ENCODE measurements around the gene BLMH. TPM values are rescaled to one million over a fixed set of nuclear protein-coding genes. Genes with fewer than 3 reads are reported as not detected.
"Not testable (repeated sequence)": the region's sequence is repeated elsewhere in the genome, so short reads cannot be mapped to it uniquely, and the experiment has no call there.

Gene BLMH
- total RNA-seq, 1 donor: 39.8 TPM

- no peak for DNase-seq (ENCODE audit: insufficient read length, low spot score, missing footprints)
- Histone ChIP-seq H3K4me3 (ENCODE audit: insufficient read depth, low read length) (no peak overlapping the region), H3K27ac (ENCODE audit: low read depth, low read length) (no peak overlapping the region), H3K27me3 (ENCODE audit: insufficient read depth, low read length) (peaks cover 2% of the 10 kb centered on the region), H4K20me1 (ENCODE audit: insufficient read depth, low read length) (no peaks in the 10 kb centered on the region), H3K9me3 (ENCODE audit: low read depth, low read length) (no peaks in the 10 kb centered on the region), H3K79me2 (ENCODE audit: insufficient read depth, low read length) (no peaks in the 10 kb centered on the region), H3K36me3 (ENCODE audit: insufficient read depth, low read length) (no peaks in the 10 kb centered on the region), H2AFZ (ENCODE audit: low read length) (no peak overlapping the region), H3K4me1 (ENCODE audit: insufficient read depth, low read length) (no peaks in the 10 kb centered on the region), H3K4me2 (ENCODE audit: insufficient read depth, low read length) (no peak overlapping the region)
- no peak for TF ChIP-seq CTCF (IDR thresholded peaks at IDR 0.05; ENCODE audit: extremely low read depth, low read depth, low read length)
Observed at GRCh38 chr17:30208214-30208613, 83.5 kb downstream of the BLMH start.

GRCh38 chr17:30207655-30208054, 84.1 kb downstream of the BLMH start:
- peaks cover 2% of the 10 kb centered on the region for H3K27me3 ChIP-seq (ENCODE audit: insufficient read depth, low read length)
- no peaks in the 10 kb centered on the region for H3K36me3 ChIP-seq (ENCODE audit: insufficient read depth, low read length)
- H3K79me2 ChIP-seq (ENCODE audit: insufficient read depth, low read length): no peaks in the 10 kb centered on the region
- no peak for TF ChIP-seq CTCF (IDR thresholded peaks at IDR 0.05; ENCODE audit: extremely low read depth, low read depth, low read length)
- no peaks in the 10 kb centered on the region for H4K20me1 ChIP-seq (ENCODE audit: insufficient read depth, low read length)
- H3K27ac ChIP-seq (ENCODE audit: low read depth, low read length): no peak overlapping the region
- no peak for DNase-seq (ENCODE audit: insufficient read length, low spot score, missing footprints)
- H3K9me3 ChIP-seq (ENCODE audit: low read depth, low read length): no peaks in the 10 kb centered on the region
- H2AFZ ChIP-seq (ENCODE audit: low read length): no peak overlapping the region
- H3K4me1 ChIP-seq (ENCODE audit: insufficient read depth, low read length): no peaks in the 10 kb centered on the region
- H3K4me2 ChIP-seq (ENCODE audit: insufficient read depth, low read length): no peak overlapping the region
- no peak overlapping the region for H3K4me3 ChIP-seq (ENCODE audit: insufficient read depth, low read length)

- TF ChIP-seq CTCF (IDR thresholded peaks at IDR 0.05; ENCODE audit: extremely low read depth, low read depth, low read length): no peak
- DNase-seq (ENCODE audit: insufficient read length, low spot score, missing footprints): no peak
- Histone ChIP-seq H3K27me3 (ENCODE audit: insufficient read depth, low read length) (no peaks in the 10 kb centered on the region), H4K20me1 (ENCODE audit: insufficient read depth, low read length) (no peaks in the 10 kb centered on the region), H3K27ac (ENCODE audit: low read depth, low read length) (no peak overlapping the region), H3K4me3 (ENCODE audit: insufficient read depth, low read length) (no peak overlapping the region), H2AFZ (ENCODE audit: low read length) (no peak overlapping the region), H3K9me3 (ENCODE audit: low read depth, low read length) (no peaks in the 10 kb centered on the region), H3K79me2 (ENCODE audit: insufficient read depth, low read length) (no peaks in the 10 kb centered on the region), H3K4me2 (ENCODE audit: insufficient read depth, low read length) (no peak overlapping the region), H3K4me1 (ENCODE audit: insufficient read depth, low read length) (peaks cover 12% of the 10 kb centered on the region), H3K36me3 (ENCODE audit: insufficient read depth, low read length) (no peaks in the 10 kb centered on the region)
Observed at GRCh38 chr17:30203471-30203981, 88.2 kb downstream of the BLMH start.

GRCh38 chr17:30200656-30201055, 91.1 kb downstream of the BLMH start:
- H3K27me3 ChIP-seq (ENCODE audit: insufficient read depth, low read length); H3K4me3 ChIP-seq (ENCODE audit: insufficient read depth, low read length); H3K4me2 ChIP-seq (ENCODE audit: insufficient read depth, low read length); H3K36me3 ChIP-seq (ENCODE audit: insufficient read depth, low read length); H3K79me2 ChIP-seq (ENCODE audit: insufficient read depth, low read length); DNase-seq (ENCODE audit: insufficient read length, low spot score, missing footprints); H2AFZ ChIP-seq (ENCODE audit: low read length); H3K9me3 ChIP-seq (ENCODE audit: low read depth, low read length); H4K20me1 ChIP-seq (ENCODE audit: insufficient read depth, low read length): not testable (repeated sequence)
- Histone ChIP-seq H3K27ac (ENCODE audit: low read depth, low read length) (peak overlapping the region; percentile 52), H3K4me1 (ENCODE audit: insufficient read depth, low read length) (peaks cover 12% of the 10 kb centered on the region)

All from osteoblast (primary cell).